Raji (cell line): ENCODE measurements around the gene KLHDC8B.

Experiments
- POLR2A ChIP-seq: IDR thresholded peaks from 2 replicates; pipeline ENCODE4 v1.6.1; 2011; ENCODE audit warnings: low read depth, low read length, control low read depth; ENCODE audit not compliant: insufficient read depth

Gene KLHDC8B

DNA sequence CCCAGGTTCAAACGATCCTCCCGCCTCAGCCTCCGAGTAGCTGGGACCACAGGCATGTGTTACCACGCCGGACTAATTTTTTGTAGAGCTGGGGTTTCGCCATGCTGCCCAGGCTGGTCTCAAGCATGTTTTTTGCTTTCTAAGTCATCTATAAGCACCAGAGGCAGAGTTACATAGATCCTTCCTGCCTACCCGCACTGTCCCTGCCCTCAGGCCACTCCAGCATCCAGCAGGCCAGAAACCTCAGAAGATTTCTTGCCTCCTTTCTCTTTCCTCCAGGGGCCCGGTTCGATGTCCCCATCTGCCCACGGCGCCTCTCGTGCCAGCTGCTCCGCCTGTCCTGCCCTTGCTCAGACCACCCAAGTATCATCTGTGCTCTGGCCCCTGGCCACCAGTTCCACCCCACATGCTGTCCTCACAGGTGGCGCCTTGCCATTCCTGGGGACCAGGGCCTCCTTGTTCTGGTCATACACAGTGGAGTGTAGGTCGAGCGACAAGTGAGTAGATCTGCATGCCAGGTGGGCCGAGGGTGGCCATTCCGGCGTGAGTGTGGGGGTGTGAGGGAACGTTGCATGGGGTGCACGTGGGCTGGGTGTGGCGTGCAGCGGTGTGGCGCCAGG is 27.3 kb downstream of the KLHDC8B start:
- no peak for TF ChIP-seq POLR2A

DNA sequence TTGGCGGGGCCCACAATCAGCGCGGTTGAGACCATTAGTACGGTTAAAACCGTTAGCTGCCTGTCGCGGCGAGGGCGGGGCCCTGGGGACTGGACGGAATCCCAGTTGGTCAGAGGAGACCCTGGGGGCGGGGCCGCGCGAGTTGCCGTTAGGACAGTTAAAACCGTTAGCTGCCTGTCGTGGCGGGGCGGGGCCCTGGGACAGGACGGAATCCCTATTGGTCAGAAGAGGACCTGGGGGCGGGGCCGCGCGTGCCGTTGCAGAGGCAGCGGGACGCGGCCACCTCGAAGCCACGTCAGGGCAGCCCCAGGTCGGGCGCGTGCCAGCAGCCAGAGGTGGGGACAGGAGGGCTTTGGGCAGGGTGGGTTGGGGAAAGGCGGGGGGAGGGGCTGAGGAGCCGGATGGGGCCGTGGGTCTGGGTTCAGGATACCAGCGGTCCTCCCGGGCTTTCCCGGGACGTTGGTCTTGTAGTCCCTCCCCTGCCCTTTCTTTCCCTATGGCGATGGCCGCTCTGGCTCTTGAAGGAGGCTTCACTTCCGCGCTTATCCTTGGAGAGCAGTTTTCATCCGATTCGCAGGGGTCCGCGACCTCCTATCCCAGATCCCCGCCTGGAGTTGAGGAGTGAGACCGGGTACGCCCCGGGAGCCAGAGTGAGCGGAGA is 28.0 kb downstream of the KLHDC8B start:
- no peak for TF ChIP-seq POLR2A

- TF ChIP-seq POLR2A = no peak
Measured at GRCh38 chr3:49199900-49200281, 28.5 kb downstream of the KLHDC8B start.

DNA sequence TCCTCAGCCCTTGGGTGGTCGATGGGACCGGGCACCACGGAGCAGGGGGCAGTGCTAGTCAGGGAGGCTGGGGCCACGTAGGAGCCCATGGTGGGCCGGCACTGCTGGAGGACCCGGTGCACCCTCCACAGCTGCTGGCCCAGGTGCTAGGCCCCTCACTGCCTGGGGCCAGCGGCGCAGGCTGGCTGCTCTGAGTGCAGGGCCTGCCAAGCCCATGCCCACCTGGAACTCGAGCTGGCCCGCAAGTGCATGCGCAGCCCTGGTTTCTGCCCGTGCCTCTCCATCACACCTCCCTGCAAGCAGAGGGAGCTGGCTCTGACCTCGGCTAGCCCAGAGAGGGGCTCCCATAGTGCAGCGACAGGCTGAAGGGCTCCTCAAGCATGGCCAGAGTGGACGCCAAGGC is 42.1 kb downstream of the KLHDC8B start:
- TF ChIP-seq POLR2A = no peak

DNA sequence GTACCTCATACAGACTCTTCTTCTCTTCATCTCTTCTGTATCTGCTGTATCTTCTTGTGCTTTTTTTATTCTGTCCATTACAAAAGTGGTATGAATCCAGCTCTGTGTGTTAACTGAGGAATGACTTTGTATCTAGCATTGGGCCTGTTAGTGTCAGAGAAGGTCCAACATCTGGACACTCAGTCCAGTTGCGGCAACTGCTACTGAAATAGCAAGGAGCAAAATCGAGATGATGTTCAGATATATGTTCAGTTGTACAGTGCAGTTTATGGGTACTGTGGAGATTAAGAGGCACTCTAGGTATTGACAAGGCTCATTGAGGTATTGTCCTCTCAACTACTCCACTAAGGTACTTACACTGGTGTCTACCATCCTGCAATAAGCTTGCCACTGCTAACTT is 42.6 kb downstream of the KLHDC8B start:
- TF ChIP-seq POLR2A = no peak

GRCh38 chr3:49217688-49218470 is 46.5 kb downstream of the KLHDC8B start:
- TF ChIP-seq POLR2A = no peak

DNA sequence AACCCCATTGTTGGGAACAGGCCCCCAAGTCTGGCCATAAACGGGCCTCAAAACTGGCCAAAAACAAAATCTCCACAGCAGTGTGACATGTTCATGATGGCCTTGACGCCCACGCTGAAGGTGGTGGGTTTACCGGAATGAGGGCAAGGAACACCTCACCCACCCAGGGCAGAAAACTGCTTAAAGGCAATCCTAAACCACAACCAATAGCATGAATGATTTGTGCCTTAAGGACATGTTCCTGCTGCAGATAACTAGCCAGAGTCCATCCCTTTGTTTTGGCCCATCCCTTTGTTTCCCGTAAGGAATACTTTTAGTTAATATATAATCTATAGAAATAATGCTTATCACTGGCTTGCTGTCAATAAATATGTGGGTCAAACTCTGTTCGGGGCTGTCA is 47.7 kb downstream of the KLHDC8B start:
- no peak for TF ChIP-seq POLR2A

GRCh38 chr3:49222002-49222401 is 50.6 kb downstream of the KLHDC8B start:
- TF ChIP-seq POLR2A = no peak
